ENCODE data around the gene REN. TPM values are rescaled to one million over a fixed set of nuclear protein-coding genes. Genes with fewer than 3 reads are reported as not detected.

REN gene
- total and polyA plus RNA-seq, 9 of the 15 experiments (the other 6 are each of a cell fraction or from before 2014, with no cell fraction given) = 1.7 to 9.9 (median 3.1) TPM

DNA sequence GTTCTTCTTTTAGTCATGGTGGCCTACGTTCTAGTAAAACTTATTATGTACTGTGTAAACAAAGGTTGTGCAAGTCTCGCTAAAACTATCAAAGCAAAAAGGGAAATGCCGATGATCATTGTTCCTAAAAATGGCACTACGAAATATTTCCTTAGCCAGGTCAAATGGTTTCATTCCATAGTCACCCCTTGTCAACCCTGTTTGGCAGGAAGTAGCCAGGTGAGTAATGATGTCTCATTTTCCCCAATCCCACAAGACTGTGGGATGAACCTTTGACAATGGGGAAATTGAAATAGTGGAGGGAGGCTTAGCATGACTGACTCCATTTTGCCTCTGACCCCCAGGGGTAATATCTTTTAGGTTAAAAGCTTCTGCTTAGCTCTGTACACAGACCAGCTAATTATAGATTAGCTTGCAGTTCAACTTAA lies 5.6 kb upstream of the REN start (continued):
- TF ChIP-seq, protein P1, sequence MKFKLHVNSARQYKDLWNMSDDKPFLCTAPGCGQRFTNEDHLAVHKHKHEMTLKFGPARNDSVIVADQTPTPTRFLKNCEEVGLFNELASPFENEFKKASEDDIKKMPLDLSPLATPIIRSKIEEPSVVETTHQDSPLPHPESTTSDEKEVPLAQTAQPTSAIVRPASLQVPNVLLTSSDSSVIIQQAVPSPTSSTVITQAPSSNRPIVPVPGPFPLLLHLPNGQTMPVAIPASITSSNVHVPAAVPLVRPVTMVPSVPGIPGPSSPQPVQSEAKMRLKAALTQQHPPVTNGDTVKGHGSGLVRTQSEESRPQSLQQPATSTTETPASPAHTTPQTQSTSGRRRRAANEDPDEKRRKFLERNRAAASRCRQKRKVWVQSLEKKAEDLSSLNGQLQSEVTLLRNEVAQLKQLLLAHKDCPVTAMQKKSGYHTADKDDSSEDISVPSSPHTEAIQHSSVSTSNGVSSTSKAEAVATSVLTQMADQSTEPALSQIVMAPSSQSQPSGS (CRISPR knock-in tag; IDR thresholded peaks at IDR 0.05) = no peak
- TF ChIP-seq NR4A1 (CRISPR knock-in tag; IDR thresholded peaks at IDR 0.05) (peak; percentile 95; the same call in 1 of the 2 replicates), NR4A1 (tag; IDR thresholded peaks at IDR 0.05) (peak; percentile 96), SFPQ (IDR thresholded peaks at IDR 0.05; ENCODE audit: low read depth, low read length) (no peak), HIVEP1 (CRISPR knock-in tag; IDR thresholded peaks at IDR 0.05) (peak; percentile 83), MECOM (CRISPR knock-in tag; IDR thresholded peaks at IDR 0.05) (no peak), EP400 (IDR thresholded peaks at IDR 0.05) (no peak), RBBP5 (IDR thresholded peaks at IDR 0.05; ENCODE audit: borderline replicate concordance, insufficient read depth, low read length, poor library complexity, severe bottlenecking) (no peak), RNF2 (IDR thresholded peaks at IDR 0.05) (no peak), SREBF2 (CRISPR knock-in tag; IDR thresholded peaks at IDR 0.05) (no peak), MAZ (CRISPR knock-in tag; conservative IDR thresholded peaks at IDR 0.05 in 1 of 2, IDR thresholded peaks at IDR 0.05 in 1 of 2) (peak in 1 of 2 experiments; percentile 88; a peak in 2 of 4 replicates), STAT5A (IDR thresholded peaks at IDR 0.05; ENCODE audit: borderline replicate concordance, low read length) (no peak), ZNF668 (CRISPR knock-in tag; IDR thresholded peaks at IDR 0.05) (0 out of 2 replicates have a peak, but pooled peaks have one; percentile 39), TAF9B (IDR thresholded peaks at IDR 0.05; ENCODE audit: partially characterized antibody) (no peak), ZC3H11A (IDR thresholded peaks at IDR 0.05; ENCODE audit: low read depth, low read length) (no peak), U2AF2 (optimal IDR thresholded peaks at IDR 0.05; ENCODE audit: low read depth, low read length) (no peak), JUNB (CRISPR knock-in tag; conservative IDR thresholded peaks at IDR 0.05) (no peak; the same call in 1 of the 2 replicates), JUN (IDR thresholded peaks at IDR 0.05; ENCODE audit: borderline replicate concordance, low read depth, low read length) (no peak), JUN (CRISPR knock-in tag; IDR thresholded peaks at IDR 0.05; ENCODE audit: borderline replicate concordance) (no peak)
- TF ChIP-seq, protein P2, sequence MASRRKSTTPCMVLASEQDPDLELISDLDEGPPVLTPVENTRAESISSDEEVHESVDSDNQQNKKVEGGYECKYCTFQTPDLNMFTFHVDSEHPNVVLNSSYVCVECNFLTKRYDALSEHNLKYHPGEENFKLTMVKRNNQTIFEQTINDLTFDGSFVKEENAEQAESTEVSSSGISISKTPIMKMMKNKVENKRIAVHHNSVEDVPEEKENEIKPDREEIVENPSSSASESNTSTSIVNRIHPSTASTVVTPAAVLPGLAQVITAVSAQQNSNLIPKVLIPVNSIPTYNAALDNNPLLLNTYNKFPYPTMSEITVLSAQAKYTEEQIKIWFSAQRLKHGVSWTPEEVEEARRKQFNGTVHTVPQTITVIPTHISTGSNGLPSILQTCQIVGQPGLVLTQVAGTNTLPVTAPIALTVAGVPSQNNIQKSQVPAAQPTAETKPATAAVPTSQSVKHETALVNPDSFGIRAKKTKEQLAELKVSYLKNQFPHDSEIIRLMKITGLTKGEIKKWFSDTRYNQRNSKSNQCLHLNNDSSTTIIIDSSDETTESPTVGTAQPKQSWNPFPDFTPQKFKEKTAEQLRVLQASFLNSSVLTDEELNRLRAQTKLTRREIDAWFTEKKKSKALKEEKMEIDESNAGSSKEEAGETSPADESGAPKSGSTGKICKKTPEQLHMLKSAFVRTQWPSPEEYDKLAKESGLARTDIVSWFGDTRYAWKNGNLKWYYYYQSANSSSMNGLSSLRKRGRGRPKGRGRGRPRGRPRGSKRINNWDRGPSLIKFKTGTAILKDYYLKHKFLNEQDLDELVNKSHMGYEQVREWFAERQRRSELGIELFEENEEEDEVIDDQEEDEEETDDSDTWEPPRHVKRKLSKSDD (conservative IDR thresholded peaks at IDR 0.05; ENCODE audit: low read length) = no peak
- TF ChIP-seq, protein P3, sequence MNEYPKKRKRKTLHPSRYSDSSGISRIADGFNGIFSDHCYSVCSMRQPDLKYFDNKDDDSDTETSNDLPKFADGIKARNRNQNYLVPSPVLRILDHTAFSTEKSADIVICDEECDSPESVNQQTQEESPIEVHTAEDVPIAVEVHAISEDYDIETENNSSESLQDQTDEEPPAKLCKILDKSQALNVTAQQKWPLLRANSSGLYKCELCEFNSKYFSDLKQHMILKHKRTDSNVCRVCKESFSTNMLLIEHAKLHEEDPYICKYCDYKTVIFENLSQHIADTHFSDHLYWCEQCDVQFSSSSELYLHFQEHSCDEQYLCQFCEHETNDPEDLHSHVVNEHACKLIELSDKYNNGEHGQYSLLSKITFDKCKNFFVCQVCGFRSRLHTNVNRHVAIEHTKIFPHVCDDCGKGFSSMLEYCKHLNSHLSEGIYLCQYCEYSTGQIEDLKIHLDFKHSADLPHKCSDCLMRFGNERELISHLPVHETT (CRISPR knock-in tag; conservative IDR thresholded peaks at IDR 0.05 in 1 of 2, IDR thresholded peaks at IDR 0.05 in 1 of 2) = peak in 1 of 2 experiments; percentile 98; a peak in 2 of 4 replicates

Measured in K562 (cell line).